HCT116 (cell line): ENCODE results near the gene RPL10. TPM values are rescaled to one million over a fixed set of nuclear protein-coding genes. Genes with fewer than 3 reads are reported as not detected.

Source experiments
- ATAC-seq: fragments of 200-7000 bp; cut with Tn5 transposase; 2 replicates; pipeline ENCODE4 v1.9.1; 2020; ENCODE audit warnings: mild to moderate bottlenecking, moderate library complexity
- BruUV-seq: library from RNA; stranded (reverse); fragments of 400-500 nt; replicated peaks from 2 replicates; lab custom pipeline; 2021; lab: Mats Ljungman, UMichigan
- CTCF ChIA-PET: fragments of 300-600 bp; sonication (Branson Sonifier 250); formaldehyde crosslinking; loops from one replicate; lab custom pipeline; 2021; ENCODE audit warnings: antibody characterized with exemption; lab: Charles Lee
- POLR2A ChIA-PET: fragments of 300-600, 350-600 bp; sonication (Branson Sonifier 250); formaldehyde crosslinking; loops from one replicate; lab custom pipeline; 2021; ENCODE audit warnings: antibody characterized with exemption; lab: Charles Lee
- RAD21 ChIA-PET, 2 experiments: fragments of 300-600 bp; sonication (Branson Sonifier 250); formaldehyde crosslinking; loops; one replicate each; lab custom pipeline; 2023; ENCODE audit warnings: low total read pairs in 2 of 2; ENCODE audit not compliant: uncharacterized antibody in 2 of 2, unreplicated experiment in 2 of 2, low non-redundant PET in 1 of 2; lab: Charles Lee
- DNase-seq: peaks from one replicate; pipeline ENCODE4 v3.0.0-alpha.2; 2010; ENCODE audit warnings: low read depth, low spot score
- H2AFZ ChIP-seq: fragments of 200-600 bp; shearing (Covaris generic), sonication (generic); 2 replicates; pipeline ENCODE4 v1.6.1; 2017; ENCODE audit warnings: low read depth, mixed run types, mixed read lengths, antibody characterized with exemption, low read length; ENCODE audit not compliant: poor library complexity, severe bottlenecking
- H3K27ac ChIP-seq: 2 replicates; pipeline ENCODE4 v1.5.1; 2012; ENCODE audit warnings: low read depth, low read length
- H3K27me3 ChIP-seq: fragments of 200-600 bp; sonication (generic); 2 replicates; pipeline ENCODE4 v1.6.1; 2016; ENCODE audit warnings: mixed run types, low read length, mixed read lengths; ENCODE audit not compliant: insufficient read depth
- H3K36me3 ChIP-seq, 2 experiments: fragments of 200-500 bp in 1 of 2; fragments of 200-600 bp in 1 of 2; sonication (Bioruptor generic) in 1 of 2; sonication (generic) in 1 of 2; 2 replicates each; pipeline versions ENCODE4 v1.5.1 to v1.6.1; 2014 to 2016; ENCODE audit warnings: low read length in 2 of 2, inconsistent platforms in 1 of 2, mixed read lengths in 1 of 2, mixed run types in 1 of 2; ENCODE audit not compliant: insufficient read depth in 2 of 2, control insufficient read depth in 1 of 2
- H3K4me1 ChIP-seq, 2 experiments: fragments of 200-600 bp in 1 of 2; sonication (generic) in 1 of 2; 2 replicates each; pipeline versions ENCODE4 v1.5.1 to v1.6.1; 2012 to 2017; ENCODE audit warnings: low read length in 2 of 2, inconsistent platforms in 1 of 2, mild to moderate bottlenecking in 1 of 2, mixed read lengths in 1 of 2, mixed run types in 1 of 2, moderate library complexity in 1 of 2; ENCODE audit not compliant: insufficient read depth in 2 of 2, control insufficient read depth in 1 of 2
- H3K4me2 ChIP-seq: fragments of 200-600 bp; sonication (generic); 2 replicates; pipeline ENCODE4 v1.6.1; 2017; ENCODE audit warnings: mixed run types, low read length, mixed read lengths
- H3K4me3 ChIP-seq, 2 experiments: fragments of 200-600 bp in 1 of 2; sonication (generic) in 1 of 2; replicated peaks in 1 of 2; 2 replicates each; pipeline ENCODE4 v1.5.1; 2011 to 2016; ENCODE audit warnings: low read length in 2 of 2, control low read depth in 1 of 2, low read depth in 1 of 2, mild to moderate bottlenecking in 1 of 2, mixed read lengths in 1 of 2, mixed run types in 1 of 2
- H3K79me2 ChIP-seq: fragments of 200-600 bp; sonication (generic); 2 replicates; pipeline ENCODE4 v1.6.1; 2017; ENCODE audit warnings: mild to moderate bottlenecking, mixed run types, low read length, moderate library complexity, mixed read lengths; ENCODE audit not compliant: insufficient read depth
- H3K9ac ChIP-seq: fragments of 200-600 bp; sonication (generic); 2 replicates; pipeline ENCODE4 v1.6.1; 2016; ENCODE audit warnings: low read length, mixed read lengths
- H3K9me2 ChIP-seq: fragments of 200-600 bp; sonication (generic), shearing (Covaris generic); 2 replicates; pipeline ENCODE4 v1.6.1; 2017; ENCODE audit warnings: mixed run types, mild to moderate bottlenecking, moderate library complexity; ENCODE audit not compliant: insufficient read depth
- H3K9me3 ChIP-seq, 2 experiments: fragments of 200-500 bp in 1 of 2; fragments of 200-600 bp in 1 of 2; sonication (Bioruptor generic) in 1 of 2; sonication (generic) in 1 of 2; 2 replicates each; pipeline ENCODE4 v1.6.1; 2014 to 2017; ENCODE audit warnings: low read length in 2 of 2, mixed read lengths in 2 of 2, inconsistent platforms in 1 of 2, low read depth in 1 of 2, mild to moderate bottlenecking in 1 of 2, mixed run types in 1 of 2, moderate library complexity in 1 of 2; ENCODE audit not compliant: control insufficient read depth in 1 of 2, insufficient read depth in 1 of 2
- H4K20me1 ChIP-seq: fragments of 200-600 bp; sonication (generic), shearing (Covaris generic); 2 replicates; pipeline ENCODE4 v1.6.1; 2017; ENCODE audit warnings: mixed run types, mild to moderate bottlenecking, moderate library complexity; ENCODE audit not compliant: insufficient read depth
- CEBPB ChIP-seq: IDR thresholded peaks from 2 replicates; pipeline ENCODE4 v1.6.1; 2012; ENCODE audit warnings: low read depth
- EGR1 ChIP-seq: IDR thresholded peaks from 2 replicates; pipeline ENCODE4 v1.6.1; 2012; ENCODE audit warnings: low read depth
- EZH2 ChIP-seq: fragments of 200-600 bp; sonication (generic); IDR thresholded peaks from 2 replicates; pipeline ENCODE4 v1.6.1; 2017; ENCODE audit warnings: antibody characterized with exemption, mixed run types
- EZH2phosphoT487 ChIP-seq: fragments of 200-600 bp; IDR thresholded peaks from 2 replicates; pipeline ENCODE4 v1.6.1; 2018; ENCODE audit warnings: antibody characterized with exemption, borderline replicate concordance
- JUND ChIP-seq: IDR thresholded peaks from 2 replicates; pipeline ENCODE4 v1.6.1; 2012
- POLR2A ChIP-seq: IDR thresholded peaks from 2 replicates; pipeline ENCODE4 v1.7.0; 2011; ENCODE audit warnings: borderline replicate concordance; ENCODE audit not compliant: insufficient read depth, insufficient read length; ENCODE audit errors: extremely low read depth
- REST ChIP-seq: IDR thresholded peaks from 2 replicates; pipeline ENCODE4 v1.6.1; 2012; ENCODE audit warnings: low read depth
- SRF ChIP-seq: IDR thresholded peaks from 2 replicates; pipeline ENCODE4 v1.6.1; 2012; ENCODE audit warnings: low read depth
- ZFX ChIP-seq: fragments of 450-650 bp; IDR thresholded peaks from 2 replicates; pipeline ENCODE4 v1.6.1; 2017
- intact Hi-C: fragments of 100-400 bp; cut with micrococcal nuclease; formaldehyde crosslinking; loops from 2 replicates; pipeline ENCODE4 v1.10.0; 2022
- total RNA-seq: library from RNA; stranded (reverse); gene quantifications from one replicate; pipeline ENCODE4 v1.2.1, GENCODE V29; 2021; ENCODE audit not compliant: unreplicated experiment
- TF ChIP-seq, protein P1 (sequence below): IDR thresholded peaks from 2 replicates; pipeline ENCODE4 v1.6.1; 2012
- TF ChIP-seq, protein P2 (sequence below): IDR thresholded peaks from 2 replicates; pipeline ENCODE4 v1.6.1; 2012
- TF ChIP-seq, protein P3 (sequence below): IDR thresholded peaks from 2 replicates; pipeline ENCODE4 v1.6.1; 2011; ENCODE audit warnings: mild to moderate bottlenecking, low read length, moderate library complexity; ENCODE audit not compliant: insufficient replicate concordance; ENCODE audit errors: extremely low read depth

The RPL10 gene
- total RNA-seq, 1 experiment from 2014 or later, result 3,069 TPM

DNA sequence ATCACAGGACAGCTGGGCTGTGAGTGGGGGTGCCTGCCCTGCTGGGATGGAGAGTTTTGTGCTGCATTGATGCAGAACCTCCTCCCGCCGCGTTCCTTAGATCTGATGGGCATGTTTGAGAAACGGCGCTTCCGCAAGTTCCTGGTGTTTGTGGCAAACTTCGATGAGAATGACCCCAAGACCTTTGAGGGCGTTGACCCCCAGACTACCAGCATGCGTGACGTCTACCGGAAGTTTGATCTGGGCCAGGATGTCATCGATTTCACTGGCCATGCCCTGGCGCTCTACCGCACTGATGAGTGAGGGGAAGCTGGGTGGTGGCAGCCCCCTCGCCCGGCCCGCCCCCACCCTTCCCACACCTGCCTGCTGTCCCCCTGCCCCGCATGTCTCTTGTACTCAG, 41.7 kb downstream of the RPL10 start:
- Histone ChIP-seq H3K4me2 (no peak overlapping the region), H3K9ac (no peak overlapping the region), H3K9me2 (no peaks in the 10 kb centered on the region), H2AFZ (no peak overlapping the region), H3K4me3 (no peak overlapping the region), H3K27ac (no peak overlapping the region), H3K27me3 (no peaks in the 10 kb centered on the region), H4K20me1 (no peaks in the 10 kb centered on the region), H3K9me3 (no peaks in the 10 kb centered on the region), H3K79me2 (peaks cover 34% of the 10 kb centered on the region), H3K4me1 (peaks cover 5 to 25% of the 10 kb centered on the region in 2 experiments; a peak in 2 of 4 replicates), H3K36me3 (no peaks in the 10 kb centered on the region; a peak in 1 of 4 replicates)
- ChIA-PET CTCF (no interaction called here), POLR2A (interaction anchor here (1.1 kb wide), 1 partner anchor 30 kb away, joined by 3 read pairs; no protein-coding TSS in a partner anchor), RAD21 (interaction anchor here in 1 of 2 experiments (0.7 kb wide), 1 partner anchor 35 kb away, joined by 3 read pairs; no protein-coding TSS in a partner anchor)
- ATAC-seq, result no peak
- intact Hi-C loops, result loop anchor here (5.0 kb wide), 1 partner anchor 37 kb away; the partner anchor contains the start of gene LAGE3
- no peak for DNase-seq
- no TSS peak for BruUV-seq
- TF ChIP-seq SRF (no peak), POLR2A (no peak), ZFX (no peak)
- TF ChIP-seq, protein P1, sequence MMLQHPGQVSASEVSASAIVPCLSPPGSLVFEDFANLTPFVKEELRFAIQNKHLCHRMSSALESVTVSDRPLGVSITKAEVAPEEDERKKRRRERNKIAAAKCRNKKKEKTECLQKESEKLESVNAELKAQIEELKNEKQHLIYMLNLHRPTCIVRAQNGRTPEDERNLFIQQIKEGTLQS, result no peak
- TF ChIP-seq, protein P2, sequence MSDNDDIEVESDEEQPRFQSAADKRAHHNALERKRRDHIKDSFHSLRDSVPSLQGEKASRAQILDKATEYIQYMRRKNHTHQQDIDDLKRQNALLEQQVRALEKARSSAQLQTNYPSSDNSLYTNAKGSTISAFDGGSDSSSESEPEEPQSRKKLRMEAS, result no peak

DNA sequence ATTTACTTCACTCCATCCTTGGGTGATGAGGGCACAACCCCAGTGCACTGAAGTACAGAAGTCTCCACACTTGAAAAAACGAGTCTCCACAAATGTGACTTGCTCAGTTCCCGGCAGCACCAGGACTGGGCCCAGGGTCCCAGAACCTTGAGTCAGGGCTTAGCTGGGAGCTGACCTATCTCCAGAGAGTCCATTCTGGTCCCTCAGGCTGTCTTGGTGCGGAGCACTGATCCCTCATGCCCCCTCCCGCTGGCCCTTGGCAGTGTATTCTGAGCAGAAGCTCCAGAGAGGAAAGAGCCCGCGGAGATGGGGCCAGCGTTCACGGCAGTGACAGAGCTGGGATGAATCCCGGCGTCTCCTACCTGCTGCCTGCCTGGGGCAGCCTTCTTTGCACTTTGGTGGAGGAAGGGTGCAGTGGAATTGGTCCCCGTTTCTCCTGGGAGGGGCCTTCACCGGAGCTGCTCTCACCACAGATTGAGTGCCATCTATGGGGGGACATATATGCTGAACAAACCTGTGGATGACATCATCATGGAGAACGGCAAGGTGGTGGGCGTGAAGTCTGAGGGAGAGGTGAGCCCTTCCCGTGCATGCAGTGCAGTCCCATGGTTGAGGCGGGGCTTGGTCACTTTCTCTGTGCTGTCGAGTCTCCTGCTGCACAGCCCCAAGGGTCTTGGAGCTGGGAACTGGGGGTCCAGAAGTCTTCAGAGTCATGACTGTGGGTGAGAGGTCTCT, 42.6 kb downstream of the RPL10 start:
- ChIA-PET CTCF (no interaction called here), POLR2A (interaction anchor here (1.1 kb wide), 1 partner anchor 31 kb away, joined by 3 read pairs; no protein-coding TSS in a partner anchor)
- TF ChIP-seq REST (no peak), EGR1 (no peak), CEBPB (no peak), JUND (no peak), EZH2phosphoT487 (no peak), EZH2 (no peak)
- TF ChIP-seq, protein P3, sequence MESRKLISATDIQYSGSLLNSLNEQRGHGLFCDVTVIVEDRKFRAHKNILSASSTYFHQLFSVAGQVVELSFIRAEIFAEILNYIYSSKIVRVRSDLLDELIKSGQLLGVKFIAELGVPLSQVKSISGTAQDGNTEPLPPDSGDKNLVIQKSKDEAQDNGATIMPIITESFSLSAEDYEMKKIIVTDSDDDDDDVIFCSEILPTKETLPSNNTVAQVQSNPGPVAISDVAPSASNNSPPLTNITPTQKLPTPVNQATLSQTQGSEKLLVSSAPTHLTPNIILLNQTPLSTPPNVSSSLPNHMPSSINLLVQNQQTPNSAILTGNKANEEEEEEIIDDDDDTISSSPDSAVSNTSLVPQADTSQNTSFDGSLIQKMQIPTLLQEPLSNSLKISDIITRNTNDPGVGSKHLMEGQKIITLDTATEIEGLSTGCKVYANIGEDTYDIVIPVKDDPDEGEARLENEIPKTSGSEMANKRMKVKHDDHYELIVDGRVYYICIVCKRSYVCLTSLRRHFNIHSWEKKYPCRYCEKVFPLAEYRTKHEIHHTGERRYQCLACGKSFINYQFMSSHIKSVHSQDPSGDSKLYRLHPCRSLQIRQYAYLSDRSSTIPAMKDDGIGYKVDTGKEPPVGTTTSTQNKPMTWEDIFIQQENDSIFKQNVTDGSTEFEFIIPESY, result no peak
- TF ChIP-seq, protein P1, result no peak

More for the DNA sequence above, 42.6 kb downstream of the RPL10 start:
- no peak overlapping the region for H3K27ac ChIP-seq
- H3K36me3 ChIP-seq, result no peaks in the 10 kb centered on the region; a peak in 1 of 4 replicates
- no peaks in the 10 kb centered on the region for H3K9me3 ChIP-seq
- no peaks in the 10 kb centered on the region for H4K20me1 ChIP-seq
- no peak overlapping the region for H3K4me3 ChIP-seq
- intact Hi-C loops, result loop anchor here (5.0 kb wide), 1 partner anchor 37 kb away; the partner anchor contains the start of gene LAGE3
- RAD21 ChIA-PET, result no interaction called here
- DNase-seq, result no peak
- BruUV-seq, result no TSS peak
- no peak overlapping the region for H3K9ac ChIP-seq
- H2AFZ ChIP-seq, result no peak overlapping the region
- no peaks in the 10 kb centered on the region for H3K9me2 ChIP-seq
- no peak overlapping the region for H3K4me2 ChIP-seq
- no peaks in the 10 kb centered on the region for H3K27me3 ChIP-seq
- ATAC-seq, result no peak
- peaks cover 8 to 29% of the 10 kb centered on the region in 2 experiments; a peak in 3 of 4 replicates for H3K4me1 ChIP-seq
- peaks cover 37% of the 10 kb centered on the region for H3K79me2 ChIP-seq
